Erythroblast (primary cell): ENCODE data around the gene KCNMA1.

Experiments used
- GATA1 ChIP-seq: IDR thresholded peaks from 2 replicates; pipeline ENCODE4 v1.6.1; 2011; ENCODE audit warnings: low read depth, mild to moderate bottlenecking, control low read depth, low read length, moderate library complexity
- POLR2A ChIP-seq: IDR thresholded peaks from 2 replicates; pipeline ENCODE4 v1.6.1; 2011; ENCODE audit warnings: mild to moderate bottlenecking, low read length

GRCh38 chr10:77393411-77393810 is 244.2 kb downstream of the KCNMA1 start:
- TF ChIP-seq POLR2A (no peak), GATA1 (no peak)
